Endothelial cell of umbilical vein (primary cell): ENCODE data around the gene NAV3. TPM values are rescaled to one million over a fixed set of nuclear protein-coding genes. Genes with fewer than 3 reads are reported as not detected.

Source experiments
- BruUV-seq: library from RNA; stranded (reverse); fragments of 400-500 nt; replicated peaks from 2 replicates; lab custom pipeline; 2021; lab: Mats Ljungman, UMichigan
- CTCF ChIA-PET: fragments of 300-600, 350-600 bp; sonication (Branson Sonifier 250); formaldehyde crosslinking; loops from one replicate; lab custom pipeline; 2021; ENCODE audit warnings: antibody characterized with exemption, inconsistent platforms; lab: Charles Lee
- POLR2A ChIA-PET: fragments of 300-600, 350-600 bp; sonication (Branson Sonifier 250); formaldehyde crosslinking; loops from one replicate; lab custom pipeline; 2021; ENCODE audit warnings: antibody characterized with exemption, inconsistent platforms; lab: Charles Lee
- DNase-seq: peaks from one replicate; pipeline ENCODE4 v3.0.0-alpha.2; 2011; ENCODE audit warnings: low read depth, low spot score
- FAIRE-seq: peaks from 2 replicates; lab custom pipeline; 2011; peaks lifted over from hg19 to GRCh38; lab: Jason Lieb, UNC
- H2AFZ ChIP-seq: 2 replicates; pipeline ENCODE4 v1.6.0; 2012; ENCODE audit warnings: low read depth, low read length, control low read depth, inconsistent platforms
- H3K27ac ChIP-seq: 2 replicates; pipeline ENCODE4 v1.5.1; 2011; ENCODE audit warnings: low read depth, mild to moderate bottlenecking, control low read depth, low read length, moderate library complexity; ENCODE audit not compliant: insufficient read depth
- H3K27me3 ChIP-seq, 2 experiments: 2 replicates each; pipeline versions ENCODE4 v1.6.0 to v1.6.1; 2011; ENCODE audit warnings: low read length in 2 of 2, mixed read lengths in 1 of 2; ENCODE audit not compliant: control insufficient read depth in 2 of 2, insufficient read depth in 2 of 2
- H3K36me3 ChIP-seq, 2 experiments: 2 replicates in 1 of 2; 3 replicates in 1 of 2; pipeline ENCODE4 v1.5.1; 2011; ENCODE audit warnings: low read length in 2 of 2, mild to moderate bottlenecking in 1 of 2, moderate library complexity in 1 of 2; ENCODE audit not compliant: control insufficient read depth in 2 of 2, insufficient read depth in 2 of 2; ENCODE audit errors: extremely low read depth in 1 of 2
- H3K4me1 ChIP-seq: 3 replicates; pipeline ENCODE4 v1.5.1; 2011; ENCODE audit warnings: mild to moderate bottlenecking, low read length; ENCODE audit not compliant: control insufficient read depth, insufficient read depth; ENCODE audit errors: extremely low read depth
- H3K4me2 ChIP-seq: 2 replicates; pipeline ENCODE4 v1.6.1; 2011; ENCODE audit warnings: low read length, control low read depth, mixed read lengths; ENCODE audit not compliant: insufficient read depth
- H3K4me3 ChIP-seq, 3 experiments: fragments of 200-600 bp in 1 of 3; sonication (generic), shearing (Covaris generic) in 1 of 3; replicated peaks in 1 of 3; 2 replicates each; pipeline ENCODE4 v1.5.1; 2011 to 2016; ENCODE audit warnings: control low read depth in 3 of 3, low read length in 3 of 3, mild to moderate bottlenecking in 2 of 3, inconsistent platforms in 1 of 3, low read depth in 1 of 3, moderate library complexity in 1 of 3; ENCODE audit not compliant: insufficient read depth in 1 of 3
- H3K79me2 ChIP-seq: 2 replicates; pipeline ENCODE4 v1.6.0; 2012; ENCODE audit warnings: low read length, inconsistent platforms; ENCODE audit not compliant: control insufficient read depth, insufficient read depth
- H3K9ac ChIP-seq: replicated peaks from 2 replicates; pipeline ENCODE3; 2011; ENCODE audit warnings: low read length, control low read depth; ENCODE audit not compliant: insufficient read depth; ENCODE audit errors: extremely low read depth
- H3K9me1 ChIP-seq: replicated peaks from 3 replicates; pipeline ENCODE4 v1.6.0; 2011; ENCODE audit warnings: mild to moderate bottlenecking, low read length; ENCODE audit not compliant: control insufficient read depth, insufficient read depth; ENCODE audit errors: extremely low read depth
- H3K9me3 ChIP-seq: replicated peaks from 2 replicates; pipeline ENCODE4 v1.5.1; 2012; ENCODE audit warnings: low read length, inconsistent platforms; ENCODE audit not compliant: control insufficient read depth, insufficient read depth
- H4K20me1 ChIP-seq: replicated peaks from 2 replicates; pipeline ENCODE3; 2011; ENCODE audit warnings: mild to moderate bottlenecking, low read length; ENCODE audit not compliant: control insufficient read depth, insufficient read depth; ENCODE audit errors: extremely low read depth
- CTCF ChIP-seq, 2 donors: IDR thresholded peaks; 1 replicate in 1 of 2; 2 replicates in 1 of 2; pipeline ENCODE4 v1.5.1; 2011; ENCODE audit warnings: low read length in 2 of 2, mild to moderate bottlenecking in 2 of 2, moderate library complexity in 2 of 2, control low read depth in 1 of 2, inconsistent platforms in 1 of 2, low read depth in 1 of 2; ENCODE audit not compliant: insufficient read depth in 1 of 2; ENCODE audit errors: extremely low read depth in 1 of 2
- EZH2 ChIP-seq: IDR thresholded peaks from 2 replicates; pipeline ENCODE4 v1.6.1; 2012; ENCODE audit warnings: borderline replicate concordance, low read depth, mild to moderate bottlenecking, moderate library complexity, low read length, inconsistent platforms; ENCODE audit not compliant: severe bottlenecking
- FOS ChIP-seq: IDR thresholded peaks from 2 replicates; pipeline ENCODE4 v1.6.1; 2011; ENCODE audit warnings: mild to moderate bottlenecking, low read length, moderate library complexity, borderline replicate concordance; ENCODE audit not compliant: insufficient read depth
- GATA2 ChIP-seq: IDR thresholded peaks from 2 replicates; pipeline ENCODE4 v1.7.0; 2011; ENCODE audit warnings: low read depth, mild to moderate bottlenecking, moderate library complexity, mixed read lengths, low read length; ENCODE audit not compliant: insufficient read length, insufficient read depth
- JUN ChIP-seq: IDR thresholded peaks from 2 replicates; pipeline ENCODE4 v1.6.1; 2011; ENCODE audit warnings: borderline replicate concordance, low read depth; ENCODE audit not compliant: insufficient read length, insufficient read depth
- MAX ChIP-seq: IDR thresholded peaks from 2 replicates; pipeline ENCODE4 v1.6.1; 2011; ENCODE audit not compliant: insufficient read depth, insufficient read length
- MYC ChIP-seq: IDR thresholded peaks from one replicate; pipeline ENCODE4 v1.6.1; 2011; ENCODE audit warnings: mild to moderate bottlenecking, low read depth, low read length
- POLR2A ChIP-seq: IDR thresholded peaks from 2 replicates; pipeline ENCODE4 v1.6.1; 2012; ENCODE audit warnings: low read depth, mild to moderate bottlenecking, control low read depth, low read length
- POLR2AphosphoS5 ChIP-seq: IDR thresholded peaks from 2 replicates; pipeline ENCODE4 v1.6.1; 2012; ENCODE audit warnings: low read depth, mild to moderate bottlenecking, control low read depth, low read length, moderate library complexity; ENCODE audit not compliant: insufficient read depth
- dilution Hi-C: fragments of 300-500 bp; cut with MboI; formaldehyde crosslinking; loops from one replicate; pipeline ENCODE4 v1.15.0; 2019; ENCODE audit warnings: low sequenced_read_pairs; ENCODE audit not compliant: extremely low pct_ligation_motif_present
- intact Hi-C: fragments of 100-400 bp; cut with micrococcal nuclease; formaldehyde crosslinking; loops from one replicate; pipeline ENCODE4 v1.10.0; 2022
- polyA plus RNA-seq, 4 experiments: library from polyadenylated mRNA; depleted of rRNA in 3 of 4; stranded (reverse) in 3 of 4; unstranded in 1 of 4; fragments of >200 nt; gene quantifications; 2 replicates each; pipeline versions ENCODE4 v1.2.1 to v1.2.3, GENCODE V29; 2011 to 2012; ENCODE audit warnings: missing spikeins in 1 of 4
- total RNA-seq: library from RNA; stranded (reverse); gene quantifications from 2 replicates; pipeline ENCODE4 v1.2.3, GENCODE V29; 2021

The NAV3 gene
- total and polyA plus RNA-seq, 2 donors (not counting 3 experiments of a cell fraction or from before 2014, with no cell fraction given): 6.7 to 40.1 TPM

GRCh38 chr12:78232756-78233155 is 402.1 kb downstream of the NAV3 start:
- dilution Hi-C loops (no loop called here), intact Hi-C loops (no loop called here)
- Histone ChIP-seq H3K4me2 (no peak overlapping the region), H4K20me1 (no peaks in the 10 kb centered on the region), H2AFZ (no peak overlapping the region), H3K79me2 (no peaks in the 10 kb centered on the region), H3K9me3 (no peaks in the 10 kb centered on the region), H3K4me1 (no peaks in the 10 kb centered on the region), H3K27ac (no peak overlapping the region), H3K9me1 (no peaks in the 10 kb centered on the region), H3K4me3 (no peak overlapping the region), H3K36me3 (no peaks in the 10 kb centered on the region), H3K27me3 (no peaks in the 10 kb centered on the region), H3K9ac (no peak overlapping the region)
- TF ChIP-seq MYC (no peak), GATA2 (no peak)
- POLR2A ChIA-PET: no interaction called here
- CTCF ChIA-PET: interaction anchor here (4.1 kb wide), 1 partner anchor 942 kb away, joined by 21 read pairs; no protein-coding TSS in a partner anchor
- DNase-seq (no peak), FAIRE-seq (no peak)
- no TSS peak for BruUV-seq

GRCh38 chr12:78236264-78236663 is 405.6 kb downstream of the NAV3 start:
- H3K27ac ChIP-seq: no peak overlapping the region
- ChIA-PET CTCF (no interaction called here), POLR2A (no interaction called here)
- H3K79me2 ChIP-seq: no peaks in the 10 kb centered on the region
- intact Hi-C loops: no loop called here
- H3K27me3 ChIP-seq: no peaks in the 10 kb centered on the region
- no peaks in the 10 kb centered on the region for H4K20me1 ChIP-seq
- dilution Hi-C loops: no loop called here
- TF ChIP-seq MYC (no peak), POLR2AphosphoS5 (no peak), POLR2A (no peak), EZH2 (no peak), MAX (no peak), FOS (no peak), GATA2 (no peak), JUN (no peak), CTCF (IDR thresholded peaks at IDR 0.05; ENCODE audit: extremely low read depth in 1 of 2, insufficient read depth in 1 of 2, low read depth in 1 of 2, low read length in 2 of 2) (no peak)
- no peaks in the 10 kb centered on the region for H3K36me3 ChIP-seq
- H3K9ac ChIP-seq: no peak overlapping the region
- no TSS peak for BruUV-seq
- H2AFZ ChIP-seq: no peak overlapping the region
- DNase-seq: no peak
- no peaks in the 10 kb centered on the region for H3K9me3 ChIP-seq
- no peak overlapping the region for H3K4me2 ChIP-seq
- no peak overlapping the region for H3K4me3 ChIP-seq
- no peaks in the 10 kb centered on the region for H3K9me1 ChIP-seq
- no peak for FAIRE-seq
- H3K4me1 ChIP-seq: no peaks in the 10 kb centered on the region
